ENCODE measurements around the gene ANKRD11.

Gene ANKRD11

GRCh38 chr16:89490439-89491237, at the start of gene ANKRD11:
TSS of gene ANKRD11 (minus strand) at chr16:89490561. CDS start at chr16:89317019, 173,542 bp downstream.
- DNase-seq (ENCODE audit: low spot score) = peak; percentile 100

- no peak for DNase-seq (ENCODE audit: low spot score)
Observed at GRCh38 chr16:89538286-89538685, 47.9 kb upstream of the ANKRD11 start.

DNA sequence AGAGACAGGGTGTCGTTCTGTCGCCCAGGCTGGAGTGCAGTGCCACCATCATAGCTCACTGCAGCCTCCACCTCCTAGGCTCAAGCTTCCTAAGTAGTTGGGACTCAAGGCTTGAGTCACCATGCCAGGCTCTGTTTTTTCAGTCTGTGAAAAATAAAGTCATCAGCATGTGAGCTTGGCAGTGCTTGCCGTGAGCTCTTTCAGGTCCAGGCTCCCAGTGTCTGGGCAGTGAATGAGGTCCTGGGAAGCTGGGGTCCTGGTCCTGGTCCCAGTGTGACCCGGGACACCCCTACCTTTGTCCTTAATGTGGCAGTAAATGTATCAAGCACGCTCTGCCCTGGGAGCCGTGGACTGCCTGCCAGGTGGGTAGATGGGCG, 47.2 kb upstream of the ANKRD11 start:
- DNase-seq (ENCODE audit: low spot score) = no peak

DNA sequence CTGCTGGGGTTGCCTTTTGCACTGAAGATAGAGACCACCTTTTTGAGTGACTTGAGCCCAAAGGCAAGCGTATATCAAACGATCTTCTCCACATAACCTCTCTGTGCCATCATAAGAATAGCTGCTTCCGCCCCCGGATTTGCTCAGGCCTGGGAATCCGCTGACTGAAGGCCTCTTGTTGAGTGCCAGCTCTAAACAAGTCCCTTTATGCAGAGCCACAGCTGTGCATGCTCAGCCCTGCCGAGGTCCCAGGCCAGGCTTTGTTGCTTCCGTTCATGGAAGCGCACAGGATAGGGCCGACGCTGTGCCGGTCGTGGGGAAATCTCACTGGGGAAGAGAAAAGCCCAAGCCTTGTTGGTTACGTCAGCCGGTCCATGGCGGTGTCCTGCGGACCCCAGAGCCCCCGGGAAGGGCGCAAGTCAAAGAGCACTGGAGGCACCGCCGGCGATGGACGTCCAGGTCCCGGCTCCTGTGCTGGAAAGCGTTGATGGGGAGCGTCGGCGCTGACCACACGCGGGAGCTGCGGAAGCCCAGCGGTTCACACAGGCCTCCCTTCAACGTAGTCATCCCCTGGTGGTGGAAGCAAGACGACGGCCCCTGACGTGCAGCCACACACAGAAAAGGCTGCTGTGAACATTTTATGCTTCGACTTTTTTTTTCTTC, 46.7 kb upstream of the ANKRD11 start:
- no peak for DNase-seq (ENCODE audit: low spot score)

DNA sequence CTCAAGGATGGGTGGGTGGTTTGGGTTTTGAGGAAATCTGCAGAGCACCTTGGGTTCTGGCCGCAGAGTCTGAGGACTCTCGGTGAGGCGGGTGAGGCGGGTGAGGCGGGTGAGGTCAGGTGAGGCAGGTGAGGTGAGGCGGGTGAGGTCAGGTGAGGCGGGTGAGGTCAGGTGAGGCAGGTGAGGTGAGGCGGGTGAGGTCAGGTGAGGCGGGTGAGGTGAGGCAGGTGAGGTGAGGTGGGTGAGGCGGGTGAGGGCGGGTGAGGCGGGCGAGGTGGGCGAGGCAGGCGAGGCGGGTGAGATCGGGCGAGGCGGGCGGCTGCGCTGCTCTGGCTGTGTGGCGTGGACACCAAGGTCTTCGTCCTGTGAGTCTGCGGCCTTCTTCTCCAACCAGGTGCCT, 46.0 kb upstream of the ANKRD11 start:
- DNase-seq (ENCODE audit: low spot score) = no peak

GRCh38 chr16:89534252-89534756, 43.9 kb upstream of the ANKRD11 start:
- no peak for DNase-seq (ENCODE audit: low spot score)

DNA sequence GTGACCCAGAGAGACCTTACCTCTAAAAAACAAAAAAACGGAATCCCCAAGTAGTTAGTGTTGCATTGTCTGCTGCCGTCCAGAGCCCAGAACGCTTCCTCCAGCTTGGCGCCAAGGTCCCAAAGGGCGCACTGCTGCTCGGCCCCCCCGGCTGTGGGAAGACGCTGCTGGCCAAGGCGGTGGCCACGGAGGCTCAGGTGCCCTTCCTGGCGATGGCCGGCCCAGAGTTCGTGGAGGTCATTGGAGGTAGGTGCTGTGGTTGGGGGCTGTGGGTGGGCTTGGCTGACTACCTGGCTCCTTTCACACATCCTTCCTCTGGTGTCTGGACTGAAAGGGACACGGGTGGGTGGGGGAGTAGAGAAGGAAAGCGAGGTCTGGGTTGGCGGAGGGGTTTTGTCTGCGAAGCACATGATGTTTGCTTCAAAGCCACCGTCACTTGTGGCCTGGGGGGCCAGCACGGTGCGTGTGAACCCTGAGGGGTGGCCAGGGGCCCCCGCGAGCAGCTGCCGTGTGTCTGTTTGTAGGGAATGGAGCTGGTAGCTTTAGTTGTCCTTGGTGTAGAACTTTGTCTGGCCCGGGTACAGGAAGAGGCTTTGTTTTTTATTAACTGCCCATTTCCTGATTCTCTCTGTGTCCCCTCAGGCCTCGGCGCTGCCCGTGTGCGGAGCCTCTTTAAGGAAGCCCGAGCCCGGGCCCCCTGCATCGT, 41.6 kb upstream of the ANKRD11 start:
- no peak for DNase-seq (ENCODE audit: low spot score)

DNA sequence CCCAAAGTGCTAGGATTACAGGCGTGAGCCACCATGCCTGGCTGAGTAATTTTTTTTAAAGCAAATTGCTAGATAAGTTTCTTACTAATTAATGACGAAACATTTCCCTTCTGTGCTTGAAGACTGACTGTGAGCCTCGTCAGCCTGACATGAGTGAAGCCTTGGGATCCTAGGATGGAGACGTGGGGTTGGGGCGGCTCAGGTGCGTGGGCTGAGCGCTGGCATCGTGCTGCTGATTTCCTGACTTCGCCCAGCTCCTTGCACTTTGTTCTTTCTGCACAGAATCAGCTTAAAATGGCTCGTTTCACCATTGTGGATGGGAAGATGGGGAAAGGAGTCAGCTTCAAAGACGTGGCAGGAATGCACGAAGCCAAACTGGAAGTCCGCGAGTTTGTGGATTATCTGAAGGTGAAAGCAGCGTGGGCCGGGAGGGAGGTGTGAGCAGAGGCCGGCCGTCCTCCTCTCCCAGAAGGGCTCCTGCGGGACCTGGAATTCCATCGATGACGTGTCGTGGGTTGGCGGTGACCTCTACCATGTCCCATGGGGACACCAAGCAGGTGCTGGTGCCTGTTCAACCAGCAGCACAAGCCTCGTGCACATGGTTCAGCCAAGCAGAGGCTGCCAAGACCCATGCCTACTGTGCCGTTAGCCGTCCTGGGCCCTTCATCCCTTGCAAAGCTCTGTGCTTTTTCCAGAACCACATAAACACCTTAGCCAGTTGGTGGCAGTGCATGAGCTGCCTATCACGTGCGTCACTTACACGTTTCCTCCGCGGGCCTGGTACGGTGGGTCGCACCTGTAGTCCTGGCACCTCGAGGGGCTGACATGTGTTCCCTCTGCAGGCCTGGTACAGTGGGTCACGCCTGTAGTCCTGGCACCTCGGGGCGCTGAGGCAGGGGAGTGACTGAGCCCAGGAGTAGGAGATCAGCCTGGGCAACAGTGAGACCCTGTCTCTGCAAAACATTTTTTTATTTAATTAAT, 40.3 kb upstream of the ANKRD11 start:
- no peak for DNase-seq (ENCODE audit: low spot score)

DNA sequence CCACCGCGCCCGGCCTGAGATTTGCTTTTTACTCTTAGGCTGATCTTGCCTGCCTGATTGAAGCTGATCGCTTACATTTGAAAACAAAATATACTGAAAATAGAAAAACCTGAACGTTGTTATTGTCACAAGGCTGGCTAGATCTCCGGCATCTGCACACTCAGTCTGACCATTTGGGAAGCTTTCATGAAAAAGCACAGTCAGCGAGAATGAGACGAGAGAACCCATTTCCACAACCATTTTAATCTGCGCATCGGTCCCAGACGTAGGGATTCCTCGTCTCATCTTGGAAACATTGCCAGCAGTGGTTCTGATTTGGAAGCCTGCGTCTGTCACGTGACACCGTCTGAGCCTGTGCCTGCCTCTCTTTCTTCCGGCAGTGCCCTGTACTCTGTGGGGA, 38.7 kb upstream of the ANKRD11 start:
- no peak for DNase-seq (ENCODE audit: low spot score)

DNA sequence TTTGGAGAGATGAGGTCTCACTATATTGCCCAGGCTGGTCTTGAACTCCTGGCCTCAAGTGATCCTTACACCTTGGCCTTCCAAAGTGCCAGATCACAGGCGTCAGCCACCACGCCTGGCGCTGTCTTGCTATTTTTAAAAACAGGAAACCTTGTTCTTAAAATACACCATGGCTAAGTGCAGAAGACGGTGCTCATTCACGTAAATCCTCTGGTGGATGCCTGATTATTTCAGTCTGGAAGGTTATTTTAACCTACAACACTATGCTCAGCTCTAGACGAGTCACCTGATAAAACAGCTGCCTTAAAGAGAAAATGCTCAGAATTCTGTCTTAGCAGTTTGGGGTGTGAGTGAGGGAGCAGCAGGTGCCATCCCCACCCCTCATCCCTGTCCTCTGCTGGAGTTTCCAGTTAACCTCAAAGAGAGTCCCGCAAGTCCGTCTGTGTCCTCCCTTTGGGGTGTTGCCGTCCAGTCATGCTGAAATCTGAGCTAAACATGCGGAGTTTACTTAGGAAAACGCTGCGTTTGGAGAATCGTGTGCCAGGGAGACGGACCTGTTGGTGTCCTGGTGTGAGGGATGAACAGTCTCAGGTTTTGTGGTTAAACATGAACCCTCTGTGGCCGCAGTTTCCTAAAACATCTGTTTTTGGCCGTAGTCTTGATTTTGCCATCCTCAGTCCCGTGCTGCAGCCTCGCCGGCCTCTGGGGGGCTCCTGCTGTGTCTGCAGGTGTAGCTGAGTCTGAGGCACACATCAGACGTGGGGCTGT, 35.0 kb upstream of the ANKRD11 start:
- no peak for DNase-seq (ENCODE audit: low spot score)

DNA sequence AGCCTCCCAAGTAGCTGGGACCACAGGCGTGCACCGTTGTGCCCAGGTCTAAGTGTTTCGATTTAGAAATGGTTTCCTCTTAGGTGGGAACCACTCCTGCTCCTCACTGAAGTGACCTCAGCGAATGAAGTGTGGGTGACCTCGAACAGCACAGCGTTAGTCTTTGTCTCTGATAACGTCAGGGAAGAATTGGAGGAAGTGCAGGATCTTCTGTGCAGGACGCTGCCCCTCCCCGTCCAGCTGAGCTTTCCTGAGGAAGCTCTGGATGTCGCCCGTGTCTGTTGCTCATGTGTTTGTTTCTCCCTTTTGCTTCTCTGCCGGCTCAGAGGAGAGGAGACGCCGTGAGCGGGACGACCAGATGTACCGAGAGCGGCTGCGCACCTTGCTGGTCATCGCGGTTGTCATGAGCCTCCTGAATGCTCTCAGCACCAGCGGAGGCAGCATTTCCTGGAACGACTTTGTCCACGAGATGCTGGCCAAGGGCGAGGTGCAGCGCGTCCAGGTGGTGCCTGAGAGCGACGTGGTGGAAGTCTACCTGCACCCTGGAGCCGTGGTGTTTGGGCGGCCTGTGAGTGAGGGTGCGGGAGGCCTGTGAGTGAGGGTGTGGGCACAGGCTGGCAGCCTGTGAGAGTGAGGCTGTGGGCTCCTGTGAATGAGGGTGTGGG, 33.5 kb upstream of the ANKRD11 start:
- DNase-seq (ENCODE audit: low spot score) = no peak

GRCh38 chr16:89522287-89522686, 31.9 kb upstream of the ANKRD11 start:
- DNase-seq (ENCODE audit: low spot score) = no peak

- no peak for DNase-seq (ENCODE audit: low spot score)
Observed at GRCh38 chr16:89519881-89520280, 29.5 kb upstream of the ANKRD11 start.

- DNase-seq (ENCODE audit: low spot score) = no peak
Observed at GRCh38 chr16:89517128-89517527, 26.8 kb upstream of the ANKRD11 start.

GRCh38 chr16:89512453-89512852, 22.1 kb upstream of the ANKRD11 start:
- DNase-seq (ENCODE audit: low spot score) = no peak

DNA sequence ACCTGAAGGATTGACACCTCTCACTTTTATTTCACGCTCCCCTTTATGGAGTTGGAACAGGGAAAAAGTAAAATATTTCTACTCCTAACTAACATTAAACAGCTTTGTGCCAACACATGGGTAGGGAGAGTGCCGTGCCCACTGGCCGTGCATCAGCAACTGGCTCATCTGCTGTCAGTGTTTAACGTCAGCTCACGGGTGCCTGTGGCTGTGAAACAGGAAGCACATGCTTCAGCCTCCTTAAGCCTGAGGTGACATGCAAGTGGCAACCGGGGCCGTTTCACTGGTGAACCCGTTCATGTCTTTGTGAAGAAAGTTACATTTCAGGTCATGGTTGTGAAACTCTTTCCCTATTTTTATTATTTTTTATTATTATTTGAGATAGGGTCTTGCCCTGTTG, 21.0 kb upstream of the ANKRD11 start:
- no peak for DNase-seq (ENCODE audit: low spot score)

DNA sequence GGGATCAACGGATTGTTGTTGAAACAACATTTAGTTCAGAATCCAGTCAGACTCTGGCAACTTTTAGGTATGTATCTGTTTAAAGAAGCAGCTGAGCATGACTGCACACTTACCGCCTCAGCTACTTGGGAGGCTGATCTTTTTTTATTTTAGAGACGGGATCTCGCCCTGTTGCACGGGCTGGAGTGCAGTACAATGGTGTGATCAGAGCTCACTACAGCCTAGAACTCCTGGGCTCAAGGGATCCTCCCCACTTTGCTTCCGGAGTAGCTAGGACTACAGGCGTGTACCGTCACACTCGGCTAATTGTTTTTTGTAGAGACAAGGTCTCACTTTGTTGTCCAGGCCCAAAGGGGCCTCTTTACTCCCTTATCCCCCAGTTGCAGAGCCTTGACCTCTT, 20.2 kb upstream of the ANKRD11 start:
- no peak for DNase-seq (ENCODE audit: low spot score)

- DNase-seq (ENCODE audit: low spot score) = peak; percentile 97
Observed at GRCh38 chr16:89507834-89508590, 17.7 kb upstream of the ANKRD11 start, which contains the start of gene SPG7. TSS of gene SPG7 (plus strand) at chr16:89508403. CDS start at chr16:89508418, 15 bp downstream.

DNA sequence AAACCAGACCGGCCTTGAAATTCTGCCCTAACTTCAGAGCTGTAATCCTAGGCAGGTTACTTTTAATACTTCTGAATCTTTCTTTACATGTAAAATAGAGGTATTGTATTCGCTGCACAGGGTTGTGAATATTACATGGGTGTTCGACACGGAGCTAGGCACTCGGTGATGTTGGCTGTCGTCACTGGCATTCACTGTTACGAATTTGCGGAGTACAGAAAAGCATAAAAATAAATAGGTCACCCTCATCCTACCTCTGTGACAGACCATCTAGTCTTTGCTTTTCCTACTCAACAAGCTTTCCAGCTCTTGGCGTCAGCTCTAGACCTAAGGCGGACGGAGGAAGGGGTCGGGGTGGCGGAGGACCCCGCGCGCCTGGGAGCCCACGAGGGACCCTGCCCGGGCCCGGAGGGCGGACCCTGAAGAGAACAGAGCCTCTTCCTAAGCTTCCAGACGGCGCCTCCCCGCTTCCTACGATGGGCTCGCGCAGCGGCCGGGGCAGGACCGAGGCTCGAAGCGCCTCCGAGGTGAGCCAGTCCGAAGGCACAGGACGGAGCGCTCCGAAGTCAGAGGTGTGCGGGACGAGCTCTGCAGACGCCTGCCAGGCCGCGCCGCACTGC, 17.0 kb upstream of the ANKRD11 start:
- DNase-seq (ENCODE audit: low spot score) = no peak
